ENCODE results near the gene ANGPTL2.

GRCh38 chr9:127090341-127090985 is 32.0 kb downstream of the ANGPTL2 start:
- no peak for TF ChIP-seq CTCF (IDR thresholded peaks at IDR 0.05; ENCODE audit: low read length)
- no peak for TF ChIP-seq EZH2phosphoT487 (IDR thresholded peaks at IDR 0.05; ENCODE audit: low read length)
- TF ChIP-seq EZH2 (optimal IDR thresholded peaks at IDR 0.05; ENCODE audit: low read depth, low read length), result no peak
